ENCODE results near the gene ZNF75A. TPM values are rescaled to one million over a fixed set of nuclear protein-coding genes. Genes with fewer than 3 reads are reported as not detected.

Gene ZNF75A
- total RNA-seq, 1 donor from 2014 or later = 25.9 TPM

- no peak for DNase-seq (ENCODE audit: low spot score)
Measured at GRCh38 chr16:3285131-3285530, 20.2 kb upstream of the ZNF75A start.

- DNase-seq (ENCODE audit: low spot score) = no peak
Measured at GRCh38 chr16:3289998-3290673, 15.2 kb upstream of the ZNF75A start.

GRCh38 chr16:3292604-3293003 is 12.7 kb upstream of the ZNF75A start:
- no peak for DNase-seq (ENCODE audit: low spot score)

- no peak for DNase-seq (ENCODE audit: low spot score)
Measured at GRCh38 chr16:3295209-3295608, 10.1 kb upstream of the ZNF75A start.

- no peak for DNase-seq (ENCODE audit: low spot score)
Measured at GRCh38 chr16:3295783-3296182, 9.5 kb upstream of the ZNF75A start.

- no peak for DNase-seq (ENCODE audit: low spot score)
Measured at GRCh38 chr16:3304370-3304769, 927 bp upstream of the ZNF75A start.

GRCh38 chr16:3306078-3306477 is 781 bp downstream of the ZNF75A start:
- DNase-seq (ENCODE audit: low spot score) = no peak

GRCh38 chr16:3311496-3311895 is 6.2 kb downstream of the ZNF75A start:
- DNase-seq (ENCODE audit: low spot score) = no peak

- DNase-seq (ENCODE audit: low spot score) = no peak
Measured at GRCh38 chr16:3317315-3317999, 12.2 kb downstream of the ZNF75A start.

- no peak for DNase-seq (ENCODE audit: low spot score)
Measured at GRCh38 chr16:3321816-3322215, 16.5 kb downstream of the ZNF75A start.

GRCh38 chr16:3327514-3327913 is 22.2 kb downstream of the ZNF75A start:
- DNase-seq (ENCODE audit: low spot score) = no peak

GRCh38 chr16:3328104-3328503 is 22.8 kb downstream of the ZNF75A start:
- no peak for DNase-seq (ENCODE audit: low spot score)

- DNase-seq (ENCODE audit: low spot score) = no peak
Measured at GRCh38 chr16:3328643-3329042, 23.3 kb downstream of the ZNF75A start.

GRCh38 chr16:3346041-3346440 is 40.7 kb downstream of the ZNF75A start:
- DNase-seq (ENCODE audit: low spot score) = no peak

- no peak for DNase-seq (ENCODE audit: low spot score)
Measured at GRCh38 chr16:3347586-3347985, 42.3 kb downstream of the ZNF75A start.

- DNase-seq (ENCODE audit: low spot score) = no peak
Measured at GRCh38 chr16:3348547-3349167, 43.4 kb downstream of the ZNF75A start.

- DNase-seq (ENCODE audit: low spot score) = no peak
Measured at GRCh38 chr16:3349175-3349574, 43.9 kb downstream of the ZNF75A start.

GRCh38 chr16:3355589-3355988 is 50.3 kb downstream of the ZNF75A start, which contains the start of gene OR2C1:
OR2C1 (plus strand) TSS chr16:3355889; CDS start chr16:3355941, 52 bp downstream.
- DNase-seq (ENCODE audit: low spot score) = no peak

- DNase-seq (ENCODE audit: low spot score) = no peak
Measured at GRCh38 chr16:3356118-3356517, 50.8 kb downstream of the ZNF75A start.

- DNase-seq (ENCODE audit: low spot score) = no peak
Measured at GRCh38 chr16:3358871-3359270, 53.6 kb downstream of the ZNF75A start.

GRCh38 chr16:3362931-3363330 is 57.6 kb downstream of the ZNF75A start:
- no peak for DNase-seq (ENCODE audit: low spot score)

GRCh38 chr16:3363793-3364192 is 58.5 kb downstream of the ZNF75A start:
- no peak for DNase-seq (ENCODE audit: low spot score)

Data from mucosa of gallbladder (tissue), 1 donor.